ENCODE data around the gene ITPR1.

Gene ITPR1

GRCh38 chr3:4819746-4820145, 326.6 kb downstream of the ITPR1 start:
- DNase-seq = no peak

DNA sequence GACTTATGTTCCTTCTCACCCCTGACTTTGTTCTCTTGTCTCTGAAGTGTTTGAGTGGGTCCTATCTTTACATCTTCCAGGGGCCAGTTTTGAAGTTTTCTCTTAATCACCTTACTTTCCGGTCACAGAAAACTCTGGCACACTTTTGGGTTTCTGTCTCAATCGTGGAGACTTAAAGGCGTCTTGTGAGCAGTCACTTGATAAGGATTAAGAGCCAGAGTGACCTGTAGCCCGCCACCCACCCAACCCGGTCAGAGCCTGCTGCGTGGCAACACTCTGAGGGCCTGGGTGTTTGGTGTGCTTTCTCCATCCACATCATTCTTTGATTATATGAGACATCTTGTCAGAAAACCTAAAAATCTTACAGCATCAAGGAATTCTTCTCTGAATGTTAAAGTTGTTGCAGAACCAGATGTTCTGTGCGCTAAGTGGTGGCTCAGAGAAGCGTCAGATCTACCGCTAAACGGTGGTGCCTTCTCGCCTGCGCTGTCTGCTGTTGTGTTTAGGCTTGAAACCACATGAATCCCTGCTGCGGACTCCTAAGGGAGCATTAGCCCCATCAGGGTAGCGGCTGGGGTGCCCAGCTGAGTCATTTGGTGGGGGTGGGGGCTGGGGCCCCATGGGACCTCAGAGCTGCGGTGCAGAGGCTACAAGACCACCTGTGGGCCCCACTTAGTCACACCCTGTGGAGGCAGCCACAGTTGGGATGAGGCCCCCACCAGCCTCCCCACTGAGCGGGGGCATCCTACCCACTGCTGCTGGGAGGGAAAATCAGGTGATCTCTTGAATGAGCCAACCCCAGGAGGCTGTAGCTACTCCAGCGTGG, 327.4 kb downstream of the ITPR1 start:
- peak; percentile 37 for DNase-seq

DNA sequence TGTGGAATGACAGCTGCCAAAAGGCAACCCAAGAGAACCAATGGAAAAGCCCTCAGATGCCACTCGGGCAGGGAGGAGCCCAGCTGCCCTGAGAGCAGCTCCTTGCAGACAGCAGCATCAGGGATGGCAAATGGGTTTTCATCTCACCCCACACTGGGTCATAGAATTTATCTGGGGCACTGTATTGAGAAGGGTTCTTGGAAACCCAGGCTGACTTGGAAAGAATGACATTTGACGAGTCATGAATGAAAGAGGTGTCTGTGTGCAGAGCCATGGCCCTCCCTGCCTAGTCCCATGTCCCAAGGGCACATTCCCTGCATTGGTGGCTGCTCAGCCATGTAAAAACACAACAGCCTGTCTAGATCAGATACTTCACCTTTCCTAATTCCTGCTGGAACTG, 328.2 kb downstream of the ITPR1 start:
- peak; percentile 48 for DNase-seq

- peak; percentile 76 for DNase-seq
Measured at GRCh38 chr3:4821975-4822374, 328.8 kb downstream of the ITPR1 start.

GRCh38 chr3:4822568-4822967, 329.4 kb downstream of the ITPR1 start:
- no peak for DNase-seq

DNA sequence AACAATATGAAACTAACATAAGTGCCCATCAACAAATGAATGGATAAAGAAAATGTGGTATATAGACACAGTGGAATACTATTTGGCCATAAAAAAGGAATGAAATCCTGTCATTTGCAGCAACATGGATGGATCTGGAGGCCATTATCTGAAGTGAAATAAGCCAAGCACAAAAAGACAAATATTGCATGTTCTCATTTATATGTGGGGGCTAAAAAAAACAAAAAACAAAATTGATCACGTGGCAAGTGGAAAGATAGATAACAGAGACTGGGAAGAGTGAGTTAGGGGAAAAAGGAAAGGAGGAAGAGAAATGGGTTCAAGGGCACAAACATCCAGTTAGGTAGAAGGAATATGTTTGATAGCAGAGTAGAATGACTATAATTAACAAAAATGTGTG, 330.2 kb downstream of the ITPR1 start:
- DNase-seq = no peak

GRCh38 chr3:4823986-4824925, 331.1 kb downstream of the ITPR1 start:
- no peak for DNase-seq

- DNase-seq = no peak
Measured at GRCh38 chr3:4824926-4825325, 331.8 kb downstream of the ITPR1 start.

DNA sequence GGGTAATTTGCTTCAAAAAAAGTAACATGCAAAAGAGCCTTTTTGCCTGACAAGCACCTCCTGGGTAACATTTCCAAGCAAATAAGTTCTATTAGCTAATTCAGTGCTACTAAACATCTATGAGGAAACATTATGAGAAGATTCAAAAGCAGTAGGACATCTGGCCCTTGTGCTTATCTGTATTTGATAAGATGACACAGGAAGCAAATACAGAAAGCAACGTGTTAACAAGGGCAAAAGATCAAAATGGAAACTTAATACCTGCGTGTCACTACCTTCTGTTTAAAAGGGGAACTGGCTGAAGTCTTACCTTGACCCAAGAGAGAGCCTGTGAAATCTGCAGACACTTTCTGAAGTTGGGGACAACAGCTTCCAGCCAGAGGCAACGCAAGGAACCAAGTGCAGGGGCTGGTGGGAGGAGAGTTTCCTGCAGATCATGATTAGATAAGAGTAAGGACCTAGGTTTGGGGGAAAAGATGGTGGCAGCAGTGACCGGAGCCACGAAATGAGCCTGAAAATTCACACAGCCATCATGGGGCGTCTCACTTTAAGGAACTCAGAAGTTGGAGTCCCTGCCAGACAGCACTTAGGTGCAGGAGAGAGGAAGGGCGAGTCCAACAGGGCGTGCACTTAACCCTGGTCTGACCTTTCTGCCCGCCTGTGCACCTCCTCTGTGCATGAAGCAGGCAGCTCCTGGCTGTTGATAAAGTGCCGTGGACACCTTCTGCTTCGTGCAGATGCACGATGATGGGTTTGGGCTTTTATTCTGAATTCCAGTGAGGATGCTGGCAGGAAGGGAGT, 332.5 kb downstream of the ITPR1 start:
- DNase-seq = peak; percentile 41

- DNase-seq = no peak
Measured at GRCh38 chr3:4826237-4827100, 333.3 kb downstream of the ITPR1 start.

DNA sequence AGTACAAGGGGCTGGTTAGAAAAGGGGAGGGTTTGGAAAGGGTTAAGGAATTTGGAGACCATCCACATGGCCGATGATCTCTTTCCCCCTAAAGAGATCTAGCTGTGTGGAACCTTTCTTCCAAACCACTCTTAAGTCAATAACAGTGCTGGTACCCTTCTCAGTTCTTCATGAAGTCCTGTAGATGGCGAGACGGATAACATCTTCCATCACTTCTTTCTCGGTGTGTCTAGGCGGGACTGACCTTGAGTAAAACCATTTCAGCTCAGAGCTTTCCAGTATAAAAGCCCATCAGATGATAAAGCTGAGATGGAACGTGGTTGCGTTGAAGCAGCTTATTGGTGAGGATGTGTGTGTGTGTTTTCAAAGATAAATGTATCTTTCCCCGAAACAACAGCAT, 334.6 kb downstream of the ITPR1 start:
- no peak for DNase-seq

- DNase-seq = no peak
Measured at GRCh38 chr3:4828279-4829030, 335.3 kb downstream of the ITPR1 start.

DNA sequence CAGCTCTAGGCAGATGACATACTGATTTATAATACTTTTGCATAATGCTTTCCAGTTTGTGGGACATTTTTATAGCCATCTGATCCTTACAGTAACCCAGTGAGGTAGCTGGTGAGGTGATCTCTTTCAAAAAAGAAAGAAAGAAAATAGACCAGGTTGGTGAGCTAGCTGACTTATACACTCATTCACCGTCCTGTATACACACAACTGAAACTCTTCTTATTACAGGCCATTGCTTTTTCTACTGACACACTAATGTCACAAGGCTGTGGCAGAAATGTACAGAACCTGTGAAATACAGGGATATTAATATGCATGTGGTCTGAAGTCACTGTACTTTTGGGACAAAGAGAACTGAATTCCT, 335.9 kb downstream of the ITPR1 start:
- no peak for DNase-seq

- peak; percentile 57 for DNase-seq
Measured at GRCh38 chr3:4830586-4830914, 337.4 kb downstream of the ITPR1 start.

DNA sequence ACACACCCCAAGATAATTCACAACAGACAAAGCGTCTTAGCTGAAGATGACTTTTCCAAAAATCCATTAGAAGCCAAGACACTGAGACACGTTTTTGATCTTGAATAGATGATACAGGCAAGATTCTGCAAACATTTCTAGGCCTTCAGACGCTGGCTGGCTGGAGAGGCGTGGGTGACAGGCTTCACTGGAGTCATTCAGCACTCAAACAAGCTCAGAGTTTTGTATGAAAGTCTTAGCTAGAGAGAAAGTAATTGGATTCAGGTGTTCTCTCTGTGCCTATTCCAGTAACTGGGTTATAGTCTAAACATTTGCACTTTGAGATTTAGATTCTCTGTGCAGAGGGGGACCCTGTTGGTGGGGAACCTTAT, 338.4 kb downstream of the ITPR1 start:
- no peak for DNase-seq

GRCh38 chr3:4833471-4833870, 340.3 kb downstream of the ITPR1 start:
- no peak for DNase-seq

DNA sequence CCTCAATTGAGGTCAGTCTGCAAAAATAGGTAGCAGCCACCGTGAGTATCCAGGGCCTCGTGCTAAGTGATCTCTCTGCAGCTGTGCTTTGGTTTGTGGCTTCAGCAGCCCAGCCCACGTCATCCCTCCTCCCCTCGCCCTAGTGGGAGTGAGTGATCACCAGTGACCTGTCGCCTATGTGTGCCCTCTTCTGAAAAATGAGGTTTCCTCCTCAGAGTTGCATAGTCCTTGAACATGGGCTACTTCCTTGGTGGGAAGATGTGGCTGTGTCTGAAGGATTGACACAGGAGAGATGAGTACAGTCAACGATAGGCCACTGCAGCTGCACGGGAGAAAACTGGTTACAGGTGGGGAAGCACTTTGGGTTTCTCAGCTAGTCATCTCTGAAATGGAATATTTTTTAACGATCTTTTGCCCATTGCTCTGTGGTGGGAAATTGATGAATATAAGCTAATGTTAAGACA, 341.3 kb downstream of the ITPR1 start:
- DNase-seq = peak; percentile 70

GRCh38 chr3:4835616-4836043, 342.5 kb downstream of the ITPR1 start:
- DNase-seq = no peak

GRCh38 chr3:4836516-4836915, 343.4 kb downstream of the ITPR1 start:
- DNase-seq = no peak

- DNase-seq = no peak
Measured at GRCh38 chr3:4837374-4837930, 344.3 kb downstream of the ITPR1 start.

GRCh38 chr3:4838621-4839022, 345.5 kb downstream of the ITPR1 start:
- no peak for DNase-seq
